HepG2 (cell line): ENCODE measurements around the gene RPTN. TPM values are rescaled to one million over a fixed set of nuclear protein-coding genes. Genes with fewer than 3 reads are reported as not detected.

ENCODE experiments used
- ATAC-seq: fragments of 200-7000 bp; cut with Tn5 transposase; 3 replicates; pipeline ENCODE4 v1.9.1; 2020; ENCODE audit warnings: mild to moderate bottlenecking, moderate library complexity
- BruUV-seq: library from RNA; stranded (reverse); fragments of 400-500 nt; replicated peaks from 2 replicates; lab custom pipeline; 2021; lab: Mats Ljungman, UMichigan
- CTCF ChIA-PET: fragments of 300-600 bp; formaldehyde crosslinking; extraction: SDS; loops from one replicate; lab custom pipeline; 2021; ENCODE audit warnings: low total read pairs, inconsistent platforms, low intra/inter-chr PET ratio; lab: Yijun Ruan, JAX
- POLR2A ChIA-PET: fragments of 350-600 bp; sonication (Branson Sonifier 250); formaldehyde crosslinking; loops from one replicate; lab custom pipeline; 2020; ENCODE audit warnings: antibody characterized with exemption, inconsistent platforms; lab: Yijun Ruan, JAX
- DNase-seq: peaks from one replicate; pipeline ENCODE4 v3.0.0-alpha.2; 2015; ENCODE audit warnings: low spot score
- FAIRE-seq: peaks from 3 replicates; lab custom pipeline; 2011; peaks lifted over from hg19 to GRCh38; lab: Jason Lieb, UNC
- H2AFZ ChIP-seq: one replicate; pipeline ENCODE4 v1.6.1; 2011; ENCODE audit warnings: low read length, inconsistent platforms
- H3K27ac ChIP-seq: fragments of 300-600 bp; 3 replicates; pipeline ENCODE4 v1.8.0; 2011; ENCODE audit warnings: mixed run types, mild to moderate bottlenecking, mixed read lengths, low read length, inconsistent platforms; ENCODE audit not compliant: insufficient read depth; ENCODE audit errors: extremely low read length
- H3K27me3 ChIP-seq, 2 experiments: fragments of 200-600 bp in 1 of 2; 2 replicates in 1 of 2; 3 replicates in 1 of 2; pipeline versions ENCODE4 v1.6.0 to v1.8.0; 2011; ENCODE audit warnings: low read length in 2 of 2, mild to moderate bottlenecking in 2 of 2, moderate library complexity in 2 of 2, inconsistent platforms in 1 of 2; ENCODE audit not compliant: insufficient read depth in 2 of 2, control insufficient read depth in 1 of 2
- H3K36me3 ChIP-seq, 2 experiments: fragments of 200-600 bp in 1 of 2; replicated peaks in 1 of 2; 2 replicates in 1 of 2; 3 replicates in 1 of 2; pipeline versions ENCODE4 v1.5.1 to v1.8.0; 2011; ENCODE audit warnings: low read length in 2 of 2, inconsistent platforms in 1 of 2; ENCODE audit not compliant: insufficient read depth in 2 of 2, control insufficient read depth in 1 of 2
- H3K4me1 ChIP-seq: 2 replicates; pipeline ENCODE4 v1.5.1; 2012; ENCODE audit warnings: low read length, inconsistent platforms; ENCODE audit not compliant: insufficient read depth
- H3K4me2 ChIP-seq: 2 replicates; pipeline ENCODE4 v1.6.0; 2011; ENCODE audit warnings: low read depth, low read length, inconsistent platforms
- H3K4me3 ChIP-seq, 3 experiments: fragments of 200-600 bp in 1 of 3; sonication (generic), shearing (Covaris generic) in 1 of 3; replicated peaks in 1 of 3; 2 replicates each; pipeline ENCODE4 v1.5.1; 2011 to 2016; ENCODE audit warnings: low read length in 3 of 3, inconsistent platforms in 2 of 3, low read depth in 2 of 3, mild to moderate bottlenecking in 2 of 3, control low read depth in 1 of 3, mixed read lengths in 1 of 3; ENCODE audit not compliant: insufficient read depth in 1 of 3
- H3K79me2 ChIP-seq: one replicate; pipeline ENCODE4 v1.6.1; 2011; ENCODE audit warnings: low read length, inconsistent platforms; ENCODE audit not compliant: insufficient read depth
- H3K9ac ChIP-seq: 2 replicates; pipeline ENCODE4 v1.6.0; 2011; ENCODE audit warnings: mild to moderate bottlenecking, low read depth, low read length, inconsistent platforms; ENCODE audit not compliant: insufficient read depth
- H3K9me3 ChIP-seq: 2 replicates; pipeline ENCODE4 v1.5.1; 2012; ENCODE audit warnings: mild to moderate bottlenecking, low read length
- H4K20me1 ChIP-seq: 2 replicates; pipeline ENCODE4 v1.6.0; 2011; ENCODE audit warnings: inconsistent platforms, mild to moderate bottlenecking, low read length, moderate library complexity; ENCODE audit not compliant: insufficient read depth
- CHD4 ChIP-seq: fragments of 200-600 bp; sonication (generic); IDR thresholded peaks from 2 replicates; pipeline ENCODE4 v1.7.0; 2017; ENCODE audit warnings: mild to moderate bottlenecking, low read length, borderline replicate concordance
- KLF6 ChIP-seq: IDR thresholded peaks from 2 replicates; pipeline ENCODE4 v1.8.0; 2016; ENCODE audit warnings: missing biosample characterization, missing genetic modification reagents
- LCORL ChIP-seq, 2 experiments: fragments of 450-650 bp in 1 of 2; sonication (generic) in 1 of 2; formaldehyde crosslinking in 1 of 2; IDR thresholded peaks; 2 replicates each; pipeline versions ENCODE4 v1.5.0 to v1.6.1; 2017 to 2020; ENCODE audit warnings: antibody characterized with exemption in 1 of 2, missing genetic modification reagents in 1 of 2
- MTA1 ChIP-seq: sonication (generic); formaldehyde crosslinking; IDR thresholded peaks from 2 replicates; pipeline ENCODE4 v1.4.0; 2020; ENCODE audit warnings: missing genetic modification reagents, mild to moderate bottlenecking, borderline replicate concordance
- NAIF1 ChIP-seq: sonication (generic); formaldehyde crosslinking; IDR thresholded peaks from 2 replicates; pipeline ENCODE4 v1.5.0; 2020; ENCODE audit warnings: mild to moderate bottlenecking, missing genetic modification reagents, borderline replicate concordance
- RBM39 ChIP-seq: fragments of 200-400 bp; formaldehyde crosslinking; IDR thresholded peaks from one replicate; pipeline ENCODE4 v1.6.1; 2018; ENCODE audit warnings: antibody characterized with exemption, mild to moderate bottlenecking, low read depth, low read length; ENCODE audit not compliant: poor library complexity, severe bottlenecking
- ZNF296 ChIP-seq: sonication (generic); formaldehyde crosslinking; conservative IDR thresholded peaks from 2 replicates; pipeline ENCODE4 v1.5.0; 2020; ENCODE audit warnings: mild to moderate bottlenecking, missing genetic modification reagents
- WGBS: methylation state at CpG from one replicate; pipeline ENCODE4 v1.1.6; 2017; ENCODE audit warnings: low lambda C conversion rate; 5-methylcytosine and 5-hydroxymethylcytosine counted together
- in situ Hi-C: cut with HindIII; loops from 2 replicates; pipeline ENCODE4 v1.10.0; 2017; ENCODE audit warnings: low pct_unique_long_range_greater_than_20kb; ENCODE audit not compliant: extremely low pct_ligation_motif_present
- intact Hi-C: fragments of 100-400 bp; cut with micrococcal nuclease; formaldehyde crosslinking; loops from one replicate; pipeline ENCODE4 v1.10.0; 2022; ENCODE audit not compliant: unreplicated experiment
- polyA plus RNA-seq, 8 experiments: library from polyadenylated mRNA; depleted of rRNA in 3 of 8; stranded (reverse) in 7 of 8; unstranded in 1 of 8; fragments of >200 nt; fragmentation: Illumina TruSeq in 4 of 8; extraction: Trizol in 4 of 8; gene quantifications; 2 replicates each; pipeline versions ENCODE4 v1.2.1 to v1.2.3, GENCODE V29; 2011 to 2016; ENCODE audit warnings: low read depth in 4 of 8, missing spikeins in 1 of 8, mixed read lengths in 1 of 8; ENCODE audit not compliant: insufficient read depth in 1 of 8
- total RNA-seq, 5 experiments: library from RNA; depleted of rRNA; stranded (reverse); fragments of >200 nt; fragmentation: Illumina TruSeq; extraction: Trizol; gene quantifications; 2 replicates each; pipeline ENCODE4 v1.2.3, GENCODE V29; 2016; ENCODE audit warnings: low read depth in 1 of 5
- TF ChIP-seq, protein P1 (sequence below): sonication (generic); formaldehyde crosslinking; IDR thresholded peaks from one replicate; pipeline ENCODE4 v1.5.1; 2020; ENCODE audit warnings: mild to moderate bottlenecking, missing genetic modification reagents; ENCODE audit errors: not compliant biosample characterization
- TF ChIP-seq, protein P2 (sequence below): sonication (generic); formaldehyde crosslinking; IDR thresholded peaks from 2 replicates; pipeline ENCODE4 v1.5.0; 2020; ENCODE audit warnings: mild to moderate bottlenecking, missing genetic modification reagents
- TF ChIP-seq, protein P3 (sequence below): sonication (generic); formaldehyde crosslinking; IDR thresholded peaks from 2 replicates; pipeline ENCODE4 v1.4.0; 2020; ENCODE audit warnings: missing genetic modification reagents
- TF ChIP-seq, protein P4 (sequence below): sonication (generic); formaldehyde crosslinking; IDR thresholded peaks from 2 replicates; pipeline ENCODE4 v1.4.0; 2020; ENCODE audit warnings: mild to moderate bottlenecking, missing genetic modification reagents

The RPTN gene
- total and polyA plus RNA-seq, 2 of the 13 experiments (the other 11 are each of a cell fraction or from before 2014, with no cell fraction given): not detected

DNA sequence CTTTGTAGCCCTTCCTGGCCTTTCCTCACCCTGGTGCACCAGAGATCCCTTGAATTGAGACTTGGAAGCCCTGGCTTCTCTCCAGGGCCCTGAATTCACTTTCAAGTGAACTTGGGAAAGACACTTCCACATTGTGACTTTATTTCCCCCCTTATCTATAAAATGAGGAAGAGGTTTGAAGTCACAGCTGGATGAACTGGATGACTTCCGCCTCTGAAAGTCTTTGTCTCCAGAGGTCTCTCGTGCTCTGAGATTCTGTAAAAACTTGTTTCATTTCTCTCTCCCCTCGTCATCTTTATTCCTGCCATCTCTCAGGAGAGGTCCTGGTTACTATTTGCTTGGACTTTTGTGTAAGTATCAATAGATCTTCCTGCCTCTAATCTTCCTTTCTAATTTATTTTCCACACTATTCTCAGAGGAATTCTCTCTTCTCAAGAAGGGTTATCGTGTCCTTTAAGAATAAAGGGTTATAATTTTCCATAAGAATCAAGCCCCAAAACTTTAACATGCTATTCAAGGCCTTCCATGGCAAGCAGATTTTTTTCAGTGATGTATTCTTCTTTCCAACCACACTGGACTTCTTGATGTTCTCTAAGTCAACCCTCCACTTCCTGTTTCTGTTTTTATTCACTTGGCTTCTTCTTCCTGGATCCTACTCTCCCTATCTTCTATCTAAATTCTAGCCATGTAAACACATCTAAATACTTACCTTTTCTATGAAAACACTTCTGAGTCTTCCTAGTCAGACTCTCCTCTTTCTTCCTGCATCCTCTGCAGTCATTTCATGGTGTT is 6.5 kb upstream of the RPTN start:
- no TSS peak for BruUV-seq
- in situ Hi-C loops: no loop called here
- POLR2A ChIA-PET: no interaction called here
- TF ChIP-seq LCORL (IDR thresholded peaks at IDR 0.05) (no peak), LCORL (CRISPR knock-in tag; IDR thresholded peaks at IDR 0.05) (no peak), ZNF296 (CRISPR knock-in tag) (no peak), NAIF1 (CRISPR knock-in tag) (no peak), RBM39 (no peak), KLF6 (CRISPR knock-in tag) (no peak), MTA1 (CRISPR knock-in tag) (no peak), CHD4 (no peak)
- TF ChIP-seq, protein P1, sequence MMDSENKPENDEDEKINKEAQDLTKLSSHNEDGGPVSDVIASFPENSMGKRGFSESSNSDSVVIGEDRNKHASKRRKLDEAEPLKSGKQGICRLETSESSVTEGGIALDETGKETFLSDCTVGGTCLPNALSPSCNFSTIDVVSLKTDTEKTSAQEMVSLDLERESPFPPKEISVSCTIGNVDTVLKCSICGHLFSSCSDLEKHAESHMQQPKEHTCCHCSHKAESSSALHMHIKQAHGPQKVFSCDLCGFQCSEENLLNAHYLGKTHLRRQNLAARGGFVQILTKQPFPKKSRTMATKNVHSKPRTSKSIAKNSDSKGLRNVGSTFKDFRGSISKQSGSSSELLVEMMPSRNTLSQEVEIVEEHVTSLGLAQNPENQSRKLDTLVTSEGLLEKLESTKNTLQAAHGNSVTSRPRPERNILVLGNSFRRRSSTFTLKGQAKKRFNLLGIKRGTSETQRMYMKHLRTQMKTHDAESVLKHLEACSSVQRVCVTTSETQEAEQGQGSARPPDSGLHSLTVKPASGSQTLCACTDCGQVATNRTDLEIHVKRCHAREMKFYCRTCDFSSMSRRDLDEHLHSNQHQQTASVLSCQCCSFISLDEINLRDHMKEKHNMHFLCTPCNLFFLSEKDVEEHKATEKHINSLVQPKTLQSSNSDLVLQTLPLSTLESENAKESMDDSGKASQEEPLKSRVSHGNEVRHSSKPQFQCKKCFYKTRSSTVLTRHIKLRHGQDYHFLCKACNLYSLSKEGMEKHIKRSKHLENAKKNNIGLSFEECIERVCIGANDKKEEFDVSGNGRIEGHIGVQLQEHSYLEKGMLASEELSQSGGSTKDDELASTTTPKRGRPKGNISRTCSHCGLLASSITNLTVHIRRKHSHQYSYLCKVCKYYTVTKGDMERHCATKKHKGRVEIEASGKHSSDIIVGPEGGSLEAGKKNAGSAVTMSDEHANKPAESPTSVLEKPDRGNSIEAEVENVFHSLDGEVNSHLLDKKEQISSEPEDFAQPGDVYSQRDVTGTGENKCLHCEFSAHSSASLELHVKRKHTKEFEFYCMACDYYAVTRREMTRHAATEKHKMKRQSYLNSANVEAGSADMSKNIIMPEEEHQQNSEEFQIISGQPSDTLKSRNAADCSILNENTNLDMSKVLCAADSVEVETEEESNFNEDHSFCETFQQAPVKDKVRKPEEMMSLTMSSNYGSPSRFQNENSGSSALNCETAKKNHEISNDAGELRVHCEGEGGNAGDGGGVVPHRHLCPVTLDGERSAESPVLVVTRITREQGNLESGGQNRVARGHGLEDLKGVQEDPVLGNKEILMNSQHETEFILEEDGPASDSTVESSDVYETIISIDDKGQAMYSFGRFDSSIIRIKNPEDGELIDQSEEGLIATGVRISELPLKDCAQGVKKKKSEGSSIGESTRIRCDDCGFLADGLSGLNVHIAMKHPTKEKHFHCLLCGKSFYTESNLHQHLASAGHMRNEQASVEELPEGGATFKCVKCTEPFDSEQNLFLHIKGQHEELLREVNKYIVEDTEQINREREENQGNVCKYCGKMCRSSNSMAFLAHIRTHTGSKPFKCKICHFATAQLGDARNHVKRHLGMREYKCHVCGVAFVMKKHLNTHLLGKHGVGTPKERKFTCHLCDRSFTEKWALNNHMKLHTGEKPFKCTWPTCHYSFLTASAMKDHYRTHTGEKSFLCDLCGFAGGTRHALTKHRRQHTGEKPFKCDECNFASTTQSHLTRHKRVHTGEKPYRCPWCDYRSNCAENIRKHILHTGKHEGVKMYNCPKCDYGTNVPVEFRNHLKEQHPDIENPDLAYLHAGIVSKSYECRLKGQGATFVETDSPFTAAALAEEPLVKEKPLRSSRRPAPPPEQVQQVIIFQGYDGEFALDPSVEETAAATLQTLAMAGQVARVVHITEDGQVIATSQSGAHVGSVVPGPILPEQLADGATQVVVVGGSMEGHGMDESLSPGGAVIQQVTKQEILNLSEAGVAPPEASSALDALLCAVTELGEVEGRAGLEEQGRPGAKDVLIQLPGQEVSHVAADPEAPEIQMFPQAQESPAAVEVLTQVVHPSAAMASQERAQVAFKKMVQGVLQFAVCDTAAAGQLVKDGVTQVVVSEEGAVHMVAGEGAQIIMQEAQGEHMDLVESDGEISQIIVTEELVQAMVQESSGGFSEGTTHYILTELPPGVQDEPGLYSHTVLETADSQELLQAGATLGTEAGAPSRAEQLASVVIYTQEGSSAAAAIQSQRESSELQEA (CRISPR knock-in tag): no peak
- TF ChIP-seq, protein P2, sequence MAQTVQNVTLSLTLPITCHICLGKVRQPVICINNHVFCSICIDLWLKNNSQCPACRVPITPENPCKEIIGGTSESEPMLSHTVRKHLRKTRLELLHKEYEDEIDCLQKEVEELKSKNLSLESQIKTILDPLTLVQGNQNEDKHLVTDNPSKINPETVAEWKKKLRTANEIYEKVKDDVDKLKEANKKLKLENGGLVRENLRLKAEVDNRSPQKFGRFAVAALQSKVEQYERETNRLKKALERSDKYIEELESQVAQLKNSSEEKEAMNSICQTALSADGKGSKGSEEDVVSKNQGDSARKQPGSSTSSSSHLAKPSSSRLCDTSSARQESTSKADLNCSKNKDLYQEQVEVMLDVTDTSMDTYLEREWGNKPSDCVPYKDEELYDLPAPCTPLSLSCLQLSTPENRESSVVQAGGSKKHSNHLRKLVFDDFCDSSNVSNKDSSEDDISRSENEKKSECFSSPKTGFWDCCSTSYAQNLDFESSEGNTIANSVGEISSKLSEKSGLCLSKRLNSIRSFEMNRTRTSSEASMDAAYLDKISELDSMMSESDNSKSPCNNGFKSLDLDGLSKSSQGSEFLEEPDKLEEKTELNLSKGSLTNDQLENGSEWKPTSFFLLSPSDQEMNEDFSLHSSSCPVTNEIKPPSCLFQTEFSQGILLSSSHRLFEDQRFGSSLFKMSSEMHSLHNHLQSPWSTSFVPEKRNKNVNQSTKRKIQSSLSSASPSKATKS (CRISPR knock-in tag): no peak
- TF ChIP-seq, protein P3, sequence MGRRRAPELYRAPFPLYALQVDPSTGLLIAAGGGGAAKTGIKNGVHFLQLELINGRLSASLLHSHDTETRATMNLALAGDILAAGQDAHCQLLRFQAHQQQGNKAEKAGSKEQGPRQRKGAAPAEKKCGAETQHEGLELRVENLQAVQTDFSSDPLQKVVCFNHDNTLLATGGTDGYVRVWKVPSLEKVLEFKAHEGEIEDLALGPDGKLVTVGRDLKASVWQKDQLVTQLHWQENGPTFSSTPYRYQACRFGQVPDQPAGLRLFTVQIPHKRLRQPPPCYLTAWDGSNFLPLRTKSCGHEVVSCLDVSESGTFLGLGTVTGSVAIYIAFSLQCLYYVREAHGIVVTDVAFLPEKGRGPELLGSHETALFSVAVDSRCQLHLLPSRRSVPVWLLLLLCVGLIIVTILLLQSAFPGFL (CRISPR knock-in tag): no peak
- TF ChIP-seq, protein P4, sequence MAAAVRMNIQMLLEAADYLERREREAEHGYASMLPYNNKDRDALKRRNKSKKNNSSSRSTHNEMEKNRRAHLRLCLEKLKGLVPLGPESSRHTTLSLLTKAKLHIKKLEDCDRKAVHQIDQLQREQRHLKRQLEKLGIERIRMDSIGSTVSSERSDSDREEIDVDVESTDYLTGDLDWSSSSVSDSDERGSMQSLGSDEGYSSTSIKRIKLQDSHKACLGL (CRISPR knock-in tag): no peak
- ATAC-seq (no peak), FAIRE-seq (no peak), DNase-seq (no peak)
- CTCF ChIA-PET: no interaction called here
- Histone ChIP-seq H3K4me1 (peaks cover 10% of the 10 kb centered on the region), H3K4me3 (no peak overlapping the region), H3K9ac (no peak overlapping the region), H2AFZ (no peak overlapping the region), H4K20me1 (no peaks in the 10 kb centered on the region), H3K27ac (no peak overlapping the region), H3K79me2 (no peaks in the 10 kb centered on the region), H3K36me3 (no peaks in the 10 kb centered on the region), H3K4me2 (no peak overlapping the region), H3K27me3 (no peaks in the 10 kb centered on the region), H3K9me3 (no peaks in the 10 kb centered on the region)
- WGBS: 52% methylated on average over 4 of the region's 4 CpGs
- intact Hi-C loops: no loop called here
